ENCODE measurements around the gene MAML3.
A peak's percentile ranks its signal among the peaks of the same experiment; 100 is the strongest.

MAML3 gene

DNA sequence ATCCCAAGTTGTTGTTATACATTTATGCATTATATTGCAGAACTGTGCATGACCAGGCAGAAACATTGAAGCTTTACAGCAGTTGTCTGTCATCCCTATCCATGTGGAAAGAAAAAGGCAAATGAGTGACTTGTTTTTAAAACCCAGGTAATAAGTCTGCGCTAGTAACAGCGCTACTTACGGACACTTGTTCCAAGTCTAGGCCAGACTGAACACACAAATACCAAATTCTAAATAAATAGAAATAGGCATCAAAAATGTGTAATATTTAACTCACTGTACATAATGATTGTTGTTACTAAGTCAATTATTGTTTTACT is 548 bp upstream of the MAML3 start:
- no peak for DNase-seq

DNA sequence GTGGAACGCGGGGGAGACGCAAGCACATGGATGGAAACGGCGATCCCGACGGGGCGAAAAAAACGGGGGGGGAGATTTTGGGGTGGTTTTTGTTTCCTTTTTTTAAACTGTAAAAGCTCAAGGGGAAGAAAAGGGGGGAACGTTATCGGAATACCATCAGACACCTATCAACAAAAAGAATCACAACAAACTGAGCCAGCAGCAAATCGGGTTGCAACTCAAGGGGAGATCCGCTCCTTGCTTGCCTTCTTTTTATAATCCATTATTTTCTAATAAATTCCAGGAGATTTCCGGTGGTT is 616 bp downstream of the MAML3 start:
- DNase-seq, result no peak

DNA sequence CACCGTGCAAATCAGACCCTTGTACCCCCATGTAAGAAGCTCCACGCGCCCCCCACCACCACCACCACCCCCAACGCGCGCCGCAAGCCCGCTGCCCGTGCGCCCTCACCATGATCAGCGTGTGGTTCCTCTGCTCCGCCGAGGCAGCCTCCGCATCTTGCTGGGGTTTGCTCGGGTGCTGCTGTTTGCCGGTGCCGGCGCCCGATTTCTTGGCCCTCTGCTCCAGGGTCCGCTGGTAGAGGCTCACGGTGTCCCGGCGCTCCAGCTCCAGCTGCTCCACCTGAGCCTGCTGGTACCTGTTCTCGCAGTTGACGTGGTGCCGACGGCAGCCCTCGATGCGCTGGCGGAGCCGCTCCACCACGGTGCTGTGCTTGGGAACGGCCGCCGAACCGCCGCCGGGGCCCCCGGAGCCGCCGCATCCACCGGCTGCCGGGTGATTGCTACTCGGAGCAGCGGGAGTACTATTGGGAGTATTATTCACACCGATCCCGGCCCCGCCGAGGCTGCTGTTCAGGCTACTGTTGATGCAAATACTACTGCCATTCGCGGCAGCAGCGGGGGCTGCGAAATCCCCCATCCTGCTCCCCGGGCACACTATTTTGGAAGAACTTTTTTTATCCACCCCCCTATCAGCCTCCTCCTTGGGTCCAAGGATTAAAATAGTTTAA is 1.1 kb downstream of the MAML3 start:
- DNase-seq, result peak; percentile 39

DNA sequence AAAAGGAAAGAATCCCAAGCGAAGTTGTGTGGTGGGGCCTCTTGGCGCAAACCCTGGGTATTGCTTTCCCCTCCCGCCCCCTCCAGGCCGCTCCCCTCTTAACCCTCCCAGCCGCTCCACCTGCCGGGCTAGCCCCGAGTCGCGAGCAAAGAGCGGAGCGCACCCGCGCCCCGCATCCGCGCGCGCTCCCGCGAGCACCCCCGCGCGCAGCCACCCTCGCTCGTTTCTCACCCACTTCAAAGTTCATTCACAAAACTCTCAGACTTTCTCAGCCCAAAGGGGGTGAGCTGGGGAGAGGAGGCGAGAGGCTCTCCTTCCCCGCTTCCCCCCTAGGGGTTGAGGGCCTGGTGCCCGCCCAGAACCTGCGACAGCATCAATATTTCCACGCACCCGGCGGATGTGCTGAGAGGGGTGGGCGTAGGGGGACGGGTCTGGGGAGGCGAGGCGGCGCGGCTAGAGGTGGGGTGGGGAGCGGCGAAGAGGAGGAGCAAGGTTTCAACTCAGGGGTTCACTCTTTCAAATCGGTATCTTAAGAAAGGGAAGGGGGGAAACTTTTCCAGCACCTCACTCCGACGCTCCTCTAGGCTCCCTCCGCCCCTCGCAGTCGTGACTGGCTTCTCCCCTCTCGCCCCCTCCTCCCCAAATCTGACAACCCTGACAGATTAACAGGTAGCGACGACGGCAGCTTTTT is 1.8 kb downstream of the MAML3 start:
- peak; percentile 78 for DNase-seq

GRCh38 chr4:140151699-140152012 is 2.3 kb downstream of the MAML3 start:
- DNase-seq, result peak; percentile 55

DNA sequence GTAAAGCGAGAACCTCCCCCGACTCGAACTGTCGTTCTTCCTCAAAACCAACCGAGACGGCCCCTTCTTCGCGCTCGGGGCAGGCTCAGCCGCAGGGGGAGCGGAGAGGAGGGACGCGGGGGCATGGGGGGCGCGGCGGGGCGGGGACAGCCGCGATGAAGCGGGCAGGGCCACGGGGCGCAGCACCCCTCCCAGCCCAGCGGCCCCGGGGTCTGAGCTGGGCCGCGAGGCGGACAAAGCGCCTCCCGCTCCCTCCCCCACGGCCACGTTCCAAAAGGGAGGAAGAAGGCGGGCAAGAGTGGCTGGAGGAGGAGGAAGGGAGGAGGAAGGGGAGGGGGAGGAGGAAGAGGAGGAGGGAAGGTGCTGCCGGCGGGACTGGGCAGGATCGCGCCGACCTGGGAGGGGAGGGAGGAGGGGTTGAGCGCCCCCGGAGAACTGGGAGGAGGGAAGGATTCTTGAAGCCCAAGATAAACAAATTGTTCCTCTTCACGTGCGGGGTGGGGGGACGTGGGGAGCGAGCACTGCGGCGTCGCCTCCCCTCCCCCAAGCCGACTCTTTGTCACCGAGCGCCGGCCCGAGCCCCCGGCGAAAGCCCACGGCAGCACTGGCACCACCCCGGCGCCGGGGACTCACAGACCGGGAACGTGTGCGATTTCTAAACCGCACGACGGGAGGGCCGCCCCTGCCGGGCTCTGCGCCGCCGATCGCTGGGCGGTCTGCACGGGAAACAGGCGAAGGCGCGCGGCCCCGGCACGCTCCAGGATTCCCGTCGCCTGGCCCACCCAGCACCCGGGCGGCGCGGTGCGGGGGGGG is 2.9 kb downstream of the MAML3 start:
- DNase-seq, result peak; percentile 64

- DNase-seq, result no peak
These were observed 3.4 kb downstream of the MAML3 start for GRCh38 chr4:140150636-140150885.

- peak; percentile 54 for DNase-seq
These were observed 3.9 kb downstream of the MAML3 start for GRCh38 chr4:140149846-140150635.

DNA sequence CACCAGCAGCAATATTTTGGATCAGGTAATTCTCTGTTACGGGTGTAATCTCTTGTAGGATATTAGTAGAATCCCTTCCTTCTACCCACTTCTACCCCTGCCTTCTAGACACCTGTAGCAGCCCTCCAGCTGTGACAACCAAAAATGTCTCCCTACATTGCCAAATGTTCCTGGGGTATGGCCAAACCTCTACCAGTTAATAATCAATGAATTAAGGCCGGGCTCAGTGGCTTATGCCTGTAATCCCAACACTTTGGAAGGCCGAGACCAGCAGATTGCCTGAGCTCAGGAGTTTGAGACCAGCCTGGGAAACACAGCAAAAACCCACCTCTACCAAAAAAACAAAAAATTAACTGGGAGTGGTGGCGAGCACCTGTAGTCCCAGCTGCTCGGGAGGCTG is 9.9 kb downstream of the MAML3 start:
- DNase-seq, result no peak

DNA sequence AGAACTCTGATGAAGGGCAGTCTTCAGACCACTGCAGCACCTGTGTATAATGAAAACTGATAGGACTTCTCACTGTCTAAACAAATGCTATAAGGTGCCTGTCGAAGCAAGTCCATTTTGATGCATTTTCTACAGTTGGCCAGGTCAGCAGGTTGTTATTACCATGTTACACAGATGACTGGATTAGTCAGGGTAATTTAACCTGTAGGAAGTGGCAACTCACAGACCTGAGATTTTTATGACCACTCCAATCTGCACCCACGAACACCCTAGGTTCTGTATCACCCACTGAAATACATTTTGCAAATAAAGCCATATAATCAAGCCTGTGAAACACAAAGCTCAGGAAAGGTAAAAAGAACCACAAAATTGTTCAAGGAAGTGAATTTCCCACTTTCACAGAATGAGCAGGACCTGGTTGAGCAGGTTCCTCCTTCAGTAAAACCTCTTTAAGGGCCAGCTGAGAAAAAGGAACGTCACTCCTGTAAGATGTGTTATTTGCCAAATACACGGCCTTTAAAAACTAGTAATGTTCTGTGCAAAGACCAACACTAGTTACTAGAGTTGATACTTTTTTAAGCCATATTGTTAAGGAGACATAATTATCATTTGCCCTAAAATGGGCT is 12.7 kb downstream of the MAML3 start:
- DNase-seq, result no peak

- no peak for DNase-seq
These were observed 13.4 kb downstream of the MAML3 start for GRCh38 chr4:140140566-140140965.

GRCh38 chr4:140138428-140138827 is 15.6 kb downstream of the MAML3 start:
- DNase-seq, result no peak

DNA sequence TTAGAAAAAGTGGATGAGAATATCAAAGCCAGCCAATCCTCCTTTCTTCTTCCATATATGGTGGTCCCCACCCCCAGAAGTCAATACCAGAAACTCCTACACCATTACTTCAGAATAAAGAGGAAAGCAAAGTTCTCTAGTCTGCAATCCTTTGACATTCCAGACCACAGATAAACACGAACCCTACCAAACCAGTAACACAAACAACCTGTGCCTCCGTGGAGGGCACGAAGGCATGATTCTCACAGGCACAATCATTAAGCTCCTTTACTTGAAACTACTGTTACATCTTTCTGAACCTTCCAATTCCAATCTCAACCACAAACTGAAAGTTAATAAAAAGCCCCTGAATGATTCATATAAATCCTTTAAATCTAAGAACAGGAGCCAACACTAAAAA is 16.3 kb downstream of the MAML3 start:
- DNase-seq, result no peak

DNA sequence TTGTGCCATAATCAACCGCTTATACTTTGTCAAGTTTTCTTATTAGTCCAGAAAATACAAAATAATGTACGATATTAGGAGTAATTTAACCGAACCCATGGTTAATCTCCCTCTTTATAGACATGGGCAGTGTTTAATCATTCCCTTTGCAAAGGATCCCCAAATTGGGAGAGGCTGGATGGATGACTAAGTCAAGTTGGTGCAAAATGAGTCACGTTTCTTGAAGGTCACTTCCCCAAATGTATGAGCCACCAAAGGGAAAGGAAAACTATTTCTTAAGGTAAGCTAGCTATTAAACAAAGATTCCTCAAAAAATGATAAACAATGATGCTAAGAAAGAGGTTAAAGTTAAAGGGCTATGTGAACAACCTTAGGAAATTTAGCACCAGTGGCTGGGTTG is 17.5 kb downstream of the MAML3 start:
- no peak for DNase-seq

- DNase-seq, result no peak
These were observed 18.4 kb downstream of the MAML3 start for GRCh38 chr4:140135529-140136088.

DNA sequence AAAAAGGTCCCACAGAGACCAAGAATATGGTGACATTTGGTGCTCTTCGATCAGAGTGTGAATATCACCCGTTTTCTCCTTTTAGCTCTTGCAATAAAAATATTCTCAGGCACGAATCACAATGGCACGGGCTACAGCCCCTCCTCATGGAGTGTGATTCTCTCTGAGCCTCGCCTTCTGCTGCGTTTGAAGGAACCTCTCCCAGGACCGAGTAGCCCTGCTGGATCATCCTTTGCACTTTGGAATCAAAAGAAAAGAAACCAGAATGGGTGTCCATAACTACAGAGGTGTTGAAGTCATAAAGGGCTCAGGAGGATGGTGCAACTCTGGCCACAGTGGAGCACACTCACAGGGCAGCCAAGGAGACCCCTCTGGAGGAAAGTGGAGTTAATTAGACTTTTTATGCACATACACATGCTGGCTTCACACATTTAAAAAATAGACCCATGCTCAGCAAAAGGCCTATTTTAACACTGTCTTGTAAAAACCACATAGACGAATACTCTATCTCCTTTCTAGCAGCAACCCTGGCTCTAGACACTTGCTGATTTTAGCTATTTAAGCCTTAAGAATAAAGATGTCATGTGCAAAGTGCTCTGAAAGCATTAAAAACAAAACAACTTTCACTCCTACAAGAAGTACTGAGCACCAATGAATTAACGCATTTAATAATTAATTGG is 19.1 kb downstream of the MAML3 start:
- DNase-seq, result no peak

- DNase-seq, result no peak
These were observed 20.4 kb downstream of the MAML3 start for GRCh38 chr4:140133576-140133975.

DNA sequence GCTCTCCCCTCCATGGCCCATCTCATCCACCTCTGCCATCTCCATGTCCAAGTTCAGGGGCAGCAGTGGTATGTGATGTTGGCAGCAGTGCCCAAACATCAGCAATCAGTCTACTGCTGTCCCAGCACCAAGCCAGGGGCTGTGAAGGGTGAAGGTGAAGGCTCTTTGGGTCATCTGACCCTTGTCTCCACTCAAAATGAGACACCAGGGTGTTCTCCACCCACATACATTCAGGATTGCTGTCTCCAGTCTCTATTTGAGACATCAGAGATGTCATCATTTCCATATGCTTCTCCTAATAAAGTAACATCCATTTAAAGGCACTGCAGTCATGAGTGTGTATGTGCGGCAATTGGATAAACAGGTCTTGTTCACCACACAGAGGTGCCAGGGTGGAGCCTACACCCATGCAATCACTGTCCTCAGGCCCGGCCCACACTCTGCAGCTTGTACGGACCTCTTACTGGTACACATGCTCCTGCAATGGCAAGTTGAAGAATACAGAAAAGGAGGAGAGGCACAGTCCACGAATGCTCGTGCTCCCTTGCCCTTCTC is 22.2 kb downstream of the MAML3 start:
- DNase-seq, result no peak

DNA sequence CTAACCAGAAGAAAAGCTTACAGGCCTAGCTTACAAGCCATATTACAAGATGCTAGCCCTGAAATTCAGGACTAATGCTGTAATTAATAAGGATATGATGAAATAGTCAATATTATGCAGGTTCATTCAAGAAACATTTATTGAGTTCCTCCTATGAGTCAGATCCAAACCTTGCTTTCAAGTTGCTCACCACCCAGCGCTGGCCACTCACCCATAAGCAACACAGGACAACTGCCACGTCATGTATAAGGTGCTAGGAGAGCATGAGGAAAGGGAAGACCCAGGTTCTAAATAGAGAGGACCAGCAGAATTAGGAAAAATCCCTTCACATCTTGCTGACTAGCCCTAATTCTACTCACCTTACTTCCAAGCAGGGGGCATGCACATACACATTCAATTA is 23.3 kb downstream of the MAML3 start:
- no peak for DNase-seq

- no peak for DNase-seq
These were observed 26.6 kb downstream of the MAML3 start for GRCh38 chr4:140127422-140127821.

DNA sequence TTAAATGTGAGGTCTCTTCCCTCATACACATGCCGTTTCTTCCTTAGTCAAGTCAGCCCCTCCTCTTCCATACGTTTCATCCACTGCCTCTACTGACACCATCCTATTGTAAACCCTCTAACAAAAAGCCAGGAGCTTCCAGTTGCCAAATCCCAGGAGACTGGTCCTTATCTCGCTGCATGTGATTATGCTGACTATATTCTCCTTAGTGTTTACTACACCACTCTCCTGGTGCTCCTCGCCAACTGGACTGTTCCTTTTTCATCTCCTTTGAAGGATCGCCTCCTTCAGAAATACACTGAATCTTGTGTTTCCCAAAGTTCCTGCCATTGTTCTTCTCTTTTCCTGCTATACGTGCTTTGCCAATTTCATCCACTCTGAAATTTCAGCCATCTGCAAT is 27.7 kb downstream of the MAML3 start:
- no peak for DNase-seq

DNA sequence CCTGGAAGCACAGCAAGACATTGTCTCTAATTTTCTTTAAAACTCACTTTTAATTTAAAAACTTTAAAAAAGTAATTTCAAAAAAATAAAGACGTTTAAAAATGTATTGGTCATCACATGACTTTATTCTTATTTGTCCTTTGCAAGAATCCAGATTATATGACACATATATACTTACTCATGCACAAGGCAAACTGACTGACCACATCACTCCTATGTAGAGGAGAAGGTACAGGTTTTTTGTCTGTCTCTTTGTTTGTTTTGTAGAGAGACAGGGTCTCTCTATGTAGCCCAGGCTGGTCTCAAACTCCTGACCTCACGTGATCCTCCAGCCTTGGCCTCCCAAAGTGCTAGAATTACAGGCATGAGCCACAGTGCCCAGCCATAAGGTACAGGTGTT is 28.6 kb downstream of the MAML3 start:
- no peak for DNase-seq

All from activated CD4-positive, alpha-beta T cell treated with anti-CD3 and anti-CD28 coated beads for 1 hour (primary cell).